Kasumi-1 (cell line): ENCODE results near the gene SIRT7.

ENCODE experiments used
- DNase-seq, 2 experiments: peaks; one replicate each; lab custom pipeline; 2025; lab: John Stamatoyannopoulos, UW

Gene SIRT7

DNA sequence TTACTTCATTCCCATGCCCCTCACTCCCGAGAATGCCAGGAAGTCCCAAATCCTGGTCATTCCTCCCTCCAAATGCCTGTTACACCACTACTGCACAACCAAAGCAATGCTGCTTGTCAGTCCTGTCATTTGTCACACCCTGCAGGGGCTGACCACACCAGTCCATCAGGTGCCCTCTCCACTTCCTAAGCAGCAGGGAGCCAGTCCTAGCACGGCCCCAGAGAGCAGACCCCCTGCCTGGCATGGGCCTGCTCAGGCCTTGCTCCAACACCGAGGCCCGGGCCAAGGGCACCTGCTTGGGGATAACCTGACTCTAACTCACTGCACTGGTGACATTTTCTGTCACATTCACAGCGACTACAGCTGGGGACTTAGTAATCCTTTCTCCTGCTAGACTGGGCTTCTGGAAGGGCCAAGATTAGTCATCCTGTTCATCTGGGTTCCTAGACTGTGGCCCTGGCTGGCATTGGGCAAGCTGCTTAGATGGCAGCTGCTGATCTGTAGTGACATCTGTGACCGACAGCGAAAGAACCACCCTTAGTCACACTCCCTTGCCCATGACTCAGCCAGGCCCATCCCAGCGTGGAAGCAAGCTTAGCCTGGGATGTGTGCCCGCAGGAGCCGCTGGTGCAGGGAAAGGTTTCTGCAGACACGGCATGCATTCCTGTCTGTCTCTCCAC lies 32.0 kb downstream of the SIRT7 start:
- DNase-seq, result no peak

GRCh38 chr17:81885454-81885853 lies 32.5 kb downstream of the SIRT7 start:
- DNase-seq, result no peak

- no peak for DNase-seq
These were observed 33.0 kb downstream of the SIRT7 start for GRCh38 chr17:81884968-81885367.

GRCh38 chr17:81884520-81884919 lies 33.5 kb downstream of the SIRT7 start:
- DNase-seq, result no peak

DNA sequence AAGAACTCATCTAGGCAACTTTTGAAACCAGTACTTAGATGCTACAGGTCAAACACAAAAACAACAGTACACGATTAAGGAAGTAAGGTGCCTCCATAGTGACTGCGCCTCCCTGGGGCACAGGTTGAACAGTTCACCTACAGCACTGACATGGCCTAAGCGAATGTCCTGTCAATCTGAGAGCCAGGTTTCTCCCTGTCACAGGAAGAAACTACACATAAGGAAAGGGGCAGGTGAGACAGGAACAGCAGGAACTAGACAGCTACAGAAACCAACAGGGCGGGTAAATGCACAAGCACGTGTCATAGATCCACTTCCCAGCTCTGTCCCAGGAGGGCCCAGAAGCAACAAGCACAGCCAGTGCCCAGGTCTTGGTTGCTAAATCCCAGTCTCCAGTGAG lies 38.9 kb downstream of the SIRT7 start:
- no peak for DNase-seq

- no peak for DNase-seq
These were observed 39.7 kb downstream of the SIRT7 start for GRCh38 chr17:81878294-81878693.

GRCh38 chr17:81877569-81877968 lies 40.4 kb downstream of the SIRT7 start:
- no peak for DNase-seq

DNA sequence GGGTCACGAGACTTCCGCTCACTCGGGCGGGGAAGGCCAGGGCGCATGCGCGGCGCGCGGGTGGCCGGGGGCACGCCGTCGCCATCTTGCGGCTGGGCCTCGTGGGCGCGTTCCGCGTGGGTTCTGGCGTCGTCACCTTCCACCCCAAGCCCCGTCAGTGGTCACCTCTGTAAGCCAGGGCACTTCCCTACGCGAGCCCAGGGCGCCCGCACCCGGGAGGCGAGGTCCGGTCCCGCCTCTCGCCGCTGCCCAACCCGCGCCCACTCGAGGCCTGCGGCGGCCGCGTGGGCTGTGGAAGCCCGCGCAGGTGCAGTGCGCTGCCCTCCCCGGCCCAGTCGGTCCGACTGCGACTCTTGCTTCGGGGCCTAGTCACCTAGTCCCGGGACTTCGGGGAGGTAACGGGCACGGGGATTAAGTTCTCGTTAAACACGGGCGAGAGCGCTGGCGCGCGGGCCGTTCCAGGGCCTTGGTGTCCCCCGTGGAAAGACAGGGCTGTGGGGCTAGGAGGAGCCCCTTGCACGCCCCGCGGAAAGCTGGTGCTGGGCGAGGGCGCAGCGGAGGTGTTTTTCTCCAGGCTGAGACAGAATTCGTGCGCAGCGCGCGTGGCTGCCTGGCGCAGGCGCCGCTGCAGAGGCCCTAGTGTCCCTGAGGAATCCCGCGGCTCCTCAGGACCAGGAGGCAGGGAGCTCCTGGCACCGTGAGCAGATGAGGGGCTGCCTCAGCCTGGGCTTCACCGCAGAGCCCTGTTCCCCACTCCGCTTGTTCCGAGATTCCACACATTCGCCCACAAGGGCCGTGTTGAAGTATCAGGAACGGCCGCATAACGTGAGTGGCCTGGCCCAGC lies 46.4 kb downstream of the SIRT7 start:
- peak; percentile 65 to 88 for DNase-seq

DNA sequence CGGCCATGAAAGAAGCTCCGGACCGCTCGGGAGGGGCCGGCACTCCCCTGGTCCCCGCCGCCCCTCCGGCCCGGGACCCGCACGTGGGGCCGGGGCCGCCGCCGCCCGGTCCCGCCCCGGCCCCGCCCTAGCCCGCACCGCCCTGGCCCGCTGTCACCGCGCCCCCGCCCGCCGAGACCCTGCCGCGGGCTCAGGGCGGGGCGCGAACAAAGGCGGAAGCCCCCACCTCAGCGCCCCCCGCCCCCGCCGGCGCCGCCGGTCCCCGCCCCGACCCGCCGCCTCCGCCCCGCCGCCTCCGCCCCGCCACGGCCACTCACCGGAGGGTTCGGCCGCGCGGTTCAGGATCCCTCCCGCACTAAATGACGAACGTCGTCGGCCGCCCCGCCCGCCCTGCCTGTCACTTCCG lies 47.0 kb downstream of the SIRT7 start, which contains the start of gene ARHGDIA:
ARHGDIA (minus strand) TSS at position 357 of the 406 bp plus-strand sequence. CDS start 1,407 bp downstream, outside the sequence.
- DNase-seq, result peak in 1 of 2 experiments; percentile 87

- DNase-seq, result peak; percentile 32 to 47
These were observed 47.6 kb downstream of the SIRT7 start for GRCh38 chr17:81870131-81870980.

- peak; percentile 33 to 36 for DNase-seq
These were observed 48.5 kb downstream of the SIRT7 start for GRCh38 chr17:81869221-81870130.

GRCh38 chr17:81868674-81869220 lies 49.2 kb downstream of the SIRT7 start:
- DNase-seq, result no peak

- no peak for DNase-seq
These were observed 49.8 kb downstream of the SIRT7 start for GRCh38 chr17:81867991-81868673.

DNA sequence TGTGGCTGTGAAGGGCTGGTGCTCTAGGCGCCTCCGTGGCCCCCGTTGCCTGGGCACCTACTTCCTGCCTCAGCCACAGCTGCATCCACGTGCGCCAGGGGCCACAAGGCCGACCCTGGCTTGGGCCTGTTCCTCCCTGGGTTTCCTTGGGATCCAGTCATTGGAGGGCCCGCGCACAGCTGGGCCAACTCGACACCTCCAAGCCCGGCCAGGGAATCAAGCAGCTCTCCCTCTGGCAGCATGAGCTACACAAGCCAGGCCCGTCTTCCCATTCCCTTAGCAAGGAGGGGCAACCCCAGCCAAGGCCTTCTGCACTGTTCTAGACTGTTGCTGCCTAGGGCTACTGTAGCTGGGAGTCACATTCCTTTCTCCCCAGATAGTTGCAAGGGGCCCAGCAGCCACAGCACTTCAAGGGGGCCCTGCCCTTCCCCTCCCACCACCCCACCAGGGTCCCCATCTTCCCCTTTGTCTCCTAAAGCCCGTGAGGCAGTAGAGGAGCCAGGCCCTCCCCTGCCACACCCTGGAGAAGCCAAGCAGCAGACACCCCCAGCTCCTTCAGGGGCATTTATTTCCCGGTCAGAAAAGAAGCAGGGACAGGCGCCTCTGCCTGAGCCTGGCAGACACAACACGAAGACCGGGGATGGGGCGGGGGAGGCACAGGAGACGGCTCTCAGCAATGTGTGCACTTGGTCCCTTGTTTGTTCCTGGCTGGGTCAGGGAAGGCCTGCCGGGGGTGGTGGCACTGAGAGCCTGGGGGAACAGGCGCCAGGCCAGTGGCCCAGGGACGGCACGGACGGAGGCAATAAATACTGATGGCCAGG lies 50.6 kb downstream of the SIRT7 start:
- DNase-seq, result peak; percentile 76 to 92

- no peak for DNase-seq
These were observed 51.4 kb downstream of the SIRT7 start for GRCh38 chr17:81866440-81867169.

DNA sequence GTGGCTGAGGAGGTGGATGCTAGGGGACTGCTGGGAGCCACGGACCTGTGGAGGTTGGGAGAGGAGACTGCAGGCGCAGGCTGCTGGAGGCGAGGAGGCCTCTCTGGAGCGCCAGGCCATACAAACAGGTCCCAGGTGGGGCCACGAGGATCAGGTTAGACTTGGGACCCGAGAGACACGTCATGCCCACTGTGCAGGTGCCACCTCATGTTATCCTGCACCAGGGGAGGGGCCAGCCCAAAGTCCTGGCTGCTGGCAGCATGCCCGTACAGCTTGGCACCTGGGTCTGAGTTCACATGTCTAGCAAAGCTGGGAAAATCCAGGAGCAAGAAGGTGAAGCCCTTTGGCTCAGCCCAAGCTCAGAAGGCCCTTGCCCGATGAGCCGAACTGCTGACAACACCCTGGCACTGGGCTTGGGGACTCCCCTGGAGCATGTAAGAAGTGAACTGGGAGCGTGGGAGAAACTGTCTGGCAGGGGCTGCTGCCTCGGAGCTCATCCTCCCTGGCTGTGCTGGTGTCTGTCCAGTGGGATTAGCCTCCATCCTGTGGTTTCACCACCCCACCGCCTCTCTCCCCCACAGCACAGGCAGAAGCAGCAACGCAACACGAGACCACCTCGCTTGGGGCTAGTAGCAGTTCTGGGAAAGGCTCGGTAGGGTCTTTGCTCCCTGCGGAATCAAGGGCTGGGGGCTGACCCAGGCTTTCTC lies 52.1 kb downstream of the SIRT7 start:
- DNase-seq, result no peak

- no peak for DNase-seq
These were observed 52.6 kb downstream of the SIRT7 start for GRCh38 chr17:81865358-81865732.
